NCI-H2107 treated with DMSO at 0.1 percent for 48 hours (cell line): ENCODE results near the gene SAMD15.
"Not testable (repeated sequence)": the region's sequence is repeated elsewhere in the genome, so short reads cannot be mapped to it uniquely, and the experiment has no call there.

ENCODE experiments used
- DNase-seq: peaks from one replicate; lab custom pipeline; 2025; ENCODE audit not compliant: unreplicated experiment; lab: John Stamatoyannopoulos, UW

The SAMD15 gene

DNA sequence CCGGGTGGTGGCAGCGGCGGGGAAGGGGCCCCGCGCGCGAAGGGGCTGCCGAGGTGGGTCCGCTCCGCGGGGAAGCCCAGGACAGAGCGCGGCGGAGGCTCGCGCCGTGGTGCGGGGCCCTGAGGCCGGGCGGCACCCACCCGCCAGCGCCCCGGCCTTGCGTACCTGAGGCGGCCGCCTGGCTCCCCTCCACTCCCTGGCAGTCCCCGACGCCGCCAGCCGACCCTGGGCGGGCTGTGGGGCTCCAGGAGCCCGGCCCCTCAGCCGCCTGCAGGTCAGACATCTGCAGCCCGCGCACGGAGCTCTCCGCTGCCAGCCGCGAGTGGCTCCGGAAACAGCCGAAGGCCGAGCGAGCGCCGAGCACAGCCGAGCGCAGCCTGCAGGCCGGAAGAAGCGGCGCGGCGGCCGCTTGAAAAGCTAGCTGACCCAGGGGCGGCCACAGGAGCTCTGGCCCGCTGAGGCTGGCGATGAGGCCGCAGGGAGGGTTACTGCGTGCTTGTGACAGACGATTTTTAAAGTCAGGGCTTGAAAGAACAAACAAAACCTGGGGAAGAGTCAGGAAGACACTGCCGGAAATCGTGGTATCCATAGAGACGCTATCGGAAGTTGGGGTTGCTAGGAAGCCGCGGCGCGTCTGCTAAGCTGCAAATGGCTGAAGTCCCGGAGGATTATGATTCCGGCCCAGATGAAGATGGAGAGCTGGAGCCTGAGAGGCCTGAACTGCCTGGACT, at the start of gene SAMD15, which contains the start of gene TMED8:
Gene SAMD15 (plus strand): TSS at position 609 of the 731 bp plus-strand sequence. CDS start 40 bp downstream, at position 649.
Gene TMED8 (minus strand): TSS at position 324 of the 731 bp plus-strand sequence. CDS start 41 bp downstream, at position 283.
- DNase-seq: peak; percentile 78

DNA sequence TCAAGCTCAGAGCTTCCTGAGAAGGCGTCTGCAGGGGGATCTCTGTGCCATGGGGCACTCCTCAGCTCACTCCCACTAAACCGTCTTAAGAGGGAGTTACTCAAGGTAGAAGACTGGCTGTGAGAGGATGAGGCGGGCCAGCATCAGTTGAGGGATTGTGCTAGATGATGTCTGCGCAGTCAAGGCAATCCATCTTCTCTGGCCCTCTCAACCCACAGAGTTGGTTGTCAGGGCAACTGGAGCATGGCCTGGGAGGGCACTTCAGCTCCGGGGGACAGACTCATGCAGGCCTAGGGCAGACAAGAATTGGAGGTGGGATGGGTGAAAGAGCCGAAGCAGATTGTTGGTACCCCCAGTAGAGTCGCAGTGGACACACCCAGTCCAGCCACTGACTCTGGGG, 47.3 kb upstream of the SAMD15 start:
- no peak for DNase-seq

DNA sequence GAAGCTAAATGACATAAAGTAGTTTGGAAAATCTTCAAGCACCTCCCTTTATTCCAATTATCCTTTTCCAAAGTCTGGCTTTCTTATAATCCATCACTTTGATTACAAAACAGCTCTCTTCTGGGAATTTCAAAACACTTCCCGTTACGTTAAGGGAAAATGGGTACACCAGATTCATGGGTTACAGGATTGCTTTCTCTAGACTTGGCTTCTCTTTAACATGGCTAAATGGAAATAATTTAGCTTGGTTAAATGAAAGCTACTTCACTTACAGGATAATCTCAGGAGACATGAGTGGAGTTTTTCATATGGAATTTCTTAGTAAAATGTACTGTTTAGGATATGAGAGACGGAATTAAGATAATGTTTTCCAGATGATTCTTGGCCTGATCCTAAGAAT, 41.6 kb upstream of the SAMD15 start:
- no peak for DNase-seq

DNA sequence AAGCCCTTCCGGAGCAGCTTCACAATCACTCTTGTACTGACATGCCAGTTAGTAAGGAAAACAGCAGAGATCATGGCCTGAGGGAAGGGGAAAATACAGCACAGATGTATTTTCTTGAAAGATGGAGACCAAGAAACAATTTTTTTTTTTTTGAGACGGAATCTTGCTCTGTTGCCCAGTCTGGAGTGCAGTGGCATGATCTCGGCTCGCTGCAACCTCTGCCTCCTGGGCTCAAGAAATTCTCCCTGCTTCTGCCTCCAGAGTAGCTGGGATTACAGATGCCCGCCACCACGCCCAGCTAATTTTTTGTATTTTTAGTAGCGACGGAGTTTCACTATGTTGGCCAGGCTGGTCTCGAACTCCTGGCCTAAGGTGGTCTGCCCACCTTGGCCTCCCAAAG, 39.9 kb upstream of the SAMD15 start:
- not testable (repeated sequence) for DNase-seq

DNA sequence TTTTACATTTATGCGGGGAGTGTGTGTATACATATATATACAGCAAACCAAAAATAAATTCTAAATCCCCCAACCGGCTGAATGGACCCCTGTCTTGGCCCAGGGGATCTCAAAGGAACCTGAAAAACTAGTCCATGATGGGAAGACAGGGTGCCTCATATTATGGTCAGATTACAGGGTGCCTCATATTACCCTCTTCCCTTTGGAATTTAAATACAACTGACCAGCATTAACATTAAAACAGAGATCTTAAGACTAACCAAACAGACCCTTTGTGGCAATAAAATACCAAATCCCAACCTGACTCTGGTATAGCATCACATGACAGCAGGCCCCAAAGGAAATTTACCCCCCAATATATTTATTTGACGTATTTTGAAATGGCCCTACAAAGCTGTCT, 39.3 kb upstream of the SAMD15 start:
- no peak for DNase-seq

DNA sequence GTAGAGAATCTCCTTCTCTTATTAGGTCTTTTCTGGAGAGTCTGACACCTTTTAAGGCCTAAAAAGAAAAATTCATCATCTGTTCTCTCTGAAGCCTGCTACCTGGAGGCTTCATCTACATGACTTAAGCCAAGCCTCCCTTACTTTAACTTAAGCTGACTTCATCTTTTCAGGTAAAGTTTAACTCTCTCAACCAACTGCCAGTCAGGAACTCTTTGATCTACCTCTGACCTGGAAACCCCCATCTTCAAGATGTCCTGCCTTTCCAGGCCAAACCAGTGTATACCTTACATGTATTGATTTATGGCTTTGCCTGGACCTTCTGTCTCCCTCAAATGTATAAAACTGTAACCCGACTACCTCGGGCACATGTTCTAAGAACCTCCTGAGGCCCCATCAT, 38.9 kb upstream of the SAMD15 start:
- DNase-seq: no peak

DNA sequence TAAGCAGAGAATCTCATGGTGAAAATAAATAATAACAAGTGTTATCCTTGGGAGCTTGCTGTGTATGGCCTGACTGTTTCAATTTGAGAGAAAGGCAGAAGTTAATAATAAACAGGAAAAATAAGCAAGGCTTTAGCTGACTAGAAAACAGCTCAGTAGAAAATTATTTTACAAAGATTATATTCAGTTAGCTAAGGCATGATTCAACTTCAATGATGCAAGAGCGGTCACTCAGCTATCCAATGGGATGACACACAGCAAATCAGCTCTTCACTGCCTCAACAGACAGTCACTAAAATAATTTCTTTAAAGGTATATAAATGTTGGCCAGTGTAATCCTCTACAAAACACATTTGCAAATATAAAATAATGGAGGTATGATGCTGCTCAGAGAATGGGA, 37.8 kb upstream of the SAMD15 start:
- DNase-seq: no peak

DNA sequence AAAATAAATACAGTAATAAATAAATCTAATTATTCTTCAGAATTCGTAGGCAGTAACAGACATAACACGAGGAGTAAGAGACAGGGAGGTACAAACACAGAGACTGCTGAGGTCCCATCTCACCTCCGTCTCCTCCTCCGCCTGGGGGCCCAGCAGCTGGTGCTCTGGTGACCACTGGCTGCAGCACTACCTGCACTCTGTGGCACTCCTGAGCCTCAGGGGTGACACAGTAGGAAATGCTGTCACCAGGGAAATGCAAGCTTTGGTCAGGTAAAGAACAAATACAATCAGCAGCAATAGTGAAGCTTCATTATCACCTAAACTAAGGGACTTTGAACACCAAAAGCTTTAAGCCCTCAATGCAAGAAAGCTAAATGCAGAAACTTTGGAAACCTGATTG, 36.8 kb upstream of the SAMD15 start:
- no peak for DNase-seq

DNA sequence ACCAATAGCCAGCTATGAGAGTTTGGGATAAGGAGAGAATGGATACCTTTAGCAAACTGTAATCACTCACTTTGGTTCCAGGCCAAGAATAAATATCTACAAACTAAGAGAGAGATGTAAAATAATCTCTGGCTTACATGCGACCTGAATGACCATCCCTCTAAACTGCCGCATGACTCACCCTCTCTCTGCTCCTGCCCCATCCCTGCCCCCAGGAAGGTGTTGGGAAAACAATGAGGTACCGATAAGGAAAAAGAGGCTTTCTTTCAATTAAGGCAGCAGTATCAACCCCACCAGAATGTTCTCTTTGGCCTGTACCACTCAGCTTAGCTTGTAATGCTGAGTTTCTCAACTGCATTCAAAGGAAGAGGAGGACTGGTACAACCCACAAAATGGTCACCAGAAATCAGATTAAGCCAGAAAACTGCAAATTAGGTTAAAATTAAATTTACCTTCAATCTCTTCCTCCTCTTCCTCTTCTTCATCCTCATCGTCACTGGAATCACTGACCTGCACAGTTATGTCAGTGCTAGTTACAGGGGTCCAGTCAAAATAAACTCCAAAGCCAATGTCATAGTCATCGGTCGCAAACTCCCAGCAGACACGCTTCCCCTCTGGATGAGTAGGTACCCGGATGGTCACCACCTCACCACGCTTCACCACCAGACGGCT, 34.3 kb upstream of the SAMD15 start:
- no peak for DNase-seq

DNA sequence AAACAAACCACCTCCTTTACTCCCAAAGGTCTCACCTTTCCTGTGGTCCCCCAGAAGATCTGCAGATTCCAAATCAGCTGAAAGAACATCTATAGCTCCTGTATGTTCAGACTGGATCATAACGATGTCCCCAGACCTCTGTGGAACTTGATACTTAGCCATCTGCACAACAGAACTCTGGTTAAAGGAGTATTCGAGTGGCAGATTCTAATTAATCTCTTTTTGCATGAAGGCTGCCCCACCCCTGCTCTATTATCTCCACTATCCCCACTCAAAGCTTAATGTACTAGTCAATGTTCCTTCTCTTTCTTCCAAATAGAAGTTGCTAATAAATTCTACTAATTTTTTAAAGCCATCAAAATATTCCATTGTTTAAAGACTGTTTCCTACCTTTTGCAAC, 33.5 kb upstream of the SAMD15 start:
- peak; percentile 60 for DNase-seq

DNA sequence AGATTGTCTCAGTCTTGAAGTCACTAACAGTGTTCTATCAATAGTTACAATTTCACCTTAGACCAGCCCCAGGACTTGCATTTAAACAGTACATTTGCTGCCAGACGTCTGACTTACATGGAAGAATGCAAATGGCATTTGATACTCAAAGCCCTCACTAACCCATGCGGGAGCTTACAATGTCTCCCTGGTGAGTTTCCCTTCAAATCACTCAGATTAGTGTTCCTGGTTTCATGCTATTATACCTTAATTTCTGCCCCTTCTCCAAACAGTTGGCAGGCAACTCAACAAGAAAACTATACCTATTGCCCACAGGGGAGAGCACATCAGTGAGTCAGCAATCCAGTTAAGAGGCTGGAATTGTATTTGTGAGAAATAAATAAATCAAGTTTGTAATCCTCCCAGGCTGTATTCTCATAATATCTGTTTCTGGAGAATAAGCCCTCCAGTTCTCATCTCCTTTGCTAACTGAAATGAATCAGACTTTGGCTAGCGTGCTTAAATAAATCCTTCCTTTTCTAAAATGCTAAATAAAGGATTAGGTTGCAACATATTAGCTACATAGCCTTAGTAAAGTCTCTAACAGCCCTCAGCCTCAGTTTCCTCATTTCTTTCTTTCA, 32.7 kb upstream of the SAMD15 start:
- DNase-seq: peak; percentile 52

DNA sequence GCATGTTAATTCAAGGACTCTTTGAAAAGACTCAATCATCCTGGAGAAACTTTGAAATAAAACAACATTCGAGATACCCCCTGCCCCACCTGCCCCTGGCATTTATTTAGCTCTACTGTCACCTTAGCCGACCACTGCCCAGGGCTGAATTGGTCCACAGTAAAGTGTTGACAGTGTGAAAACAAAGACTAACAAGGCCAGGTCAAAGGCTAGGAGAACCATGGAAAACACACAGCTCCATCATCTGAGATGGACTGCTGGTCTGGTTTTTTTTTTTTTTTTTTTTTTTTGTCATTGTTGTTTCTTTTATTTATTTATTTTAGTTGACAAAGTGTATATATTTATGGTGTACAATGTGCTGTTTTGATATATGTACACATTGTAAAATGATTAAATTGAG, 30.7 kb upstream of the SAMD15 start:
- DNase-seq: no peak

DNA sequence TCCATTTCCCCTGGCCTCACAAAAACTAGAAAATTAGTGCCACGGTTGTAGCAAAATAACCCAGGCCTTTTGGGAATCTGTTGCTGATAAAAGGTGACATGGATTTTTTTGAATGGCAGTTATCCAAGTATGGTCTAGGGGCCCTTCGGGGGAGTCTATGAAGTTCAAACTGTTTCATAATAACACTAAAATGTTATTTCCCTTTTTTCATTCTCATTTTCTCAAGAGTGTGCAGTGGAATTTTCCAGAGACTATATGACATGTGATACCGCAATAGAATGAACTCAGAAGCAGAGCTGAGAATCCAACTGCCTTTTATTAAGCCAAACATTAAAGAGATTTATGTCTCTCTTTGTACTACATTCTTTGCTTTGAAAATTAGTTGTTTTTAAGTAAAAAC, 29.4 kb upstream of the SAMD15 start:
- DNase-seq: no peak

DNA sequence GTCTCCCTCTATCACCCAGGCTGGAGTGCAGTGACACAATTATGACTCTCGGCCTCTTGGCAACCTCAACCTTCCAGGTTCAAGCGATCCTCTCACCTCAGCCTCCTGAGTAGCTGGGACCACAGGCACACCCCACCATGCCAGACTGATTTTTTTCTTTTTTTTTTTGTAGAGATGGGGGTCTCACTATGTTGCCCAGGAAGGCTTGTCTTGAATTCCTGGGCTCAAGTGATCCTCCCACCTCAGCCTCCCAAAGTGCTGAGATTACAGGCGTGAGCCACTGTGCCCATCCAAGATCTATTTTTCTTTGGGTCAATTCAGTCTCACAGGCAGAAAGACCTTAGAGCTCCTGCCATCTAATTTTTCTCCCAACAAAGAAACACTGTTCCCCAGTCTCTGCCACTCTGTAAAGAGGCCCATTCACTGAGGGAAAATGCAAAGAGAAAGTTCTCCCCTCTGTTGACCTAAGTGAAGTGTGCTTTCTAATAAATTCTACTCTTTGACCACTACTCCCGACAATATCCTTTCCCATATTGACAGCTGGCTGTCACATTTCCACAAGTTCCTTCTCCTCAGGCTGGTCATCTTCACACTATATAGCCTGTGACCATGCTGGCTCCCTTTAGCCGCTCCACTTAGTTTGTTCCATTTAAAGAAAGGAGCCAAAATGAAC, 23.6 kb upstream of the SAMD15 start:
- no peak for DNase-seq

DNA sequence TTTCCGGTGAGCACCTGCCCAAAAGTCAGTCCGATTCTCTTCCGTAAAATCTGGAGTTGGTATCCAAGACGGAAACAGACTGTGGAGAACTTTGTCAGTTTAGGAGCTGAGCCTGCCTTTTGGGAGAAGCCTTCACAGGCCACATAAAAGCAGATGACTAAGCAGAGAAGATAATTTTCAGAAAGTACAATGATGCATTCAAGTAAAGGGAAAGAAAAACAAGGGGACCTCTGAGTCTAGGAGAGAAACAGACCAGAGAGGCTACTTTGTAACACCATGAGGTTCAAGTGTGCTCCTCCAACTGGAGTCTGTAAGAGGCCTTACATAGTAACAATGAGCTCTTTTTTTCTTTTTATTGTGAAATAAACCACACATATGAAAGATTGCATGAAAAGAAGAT, 21.4 kb upstream of the SAMD15 start:
- DNase-seq: no peak

DNA sequence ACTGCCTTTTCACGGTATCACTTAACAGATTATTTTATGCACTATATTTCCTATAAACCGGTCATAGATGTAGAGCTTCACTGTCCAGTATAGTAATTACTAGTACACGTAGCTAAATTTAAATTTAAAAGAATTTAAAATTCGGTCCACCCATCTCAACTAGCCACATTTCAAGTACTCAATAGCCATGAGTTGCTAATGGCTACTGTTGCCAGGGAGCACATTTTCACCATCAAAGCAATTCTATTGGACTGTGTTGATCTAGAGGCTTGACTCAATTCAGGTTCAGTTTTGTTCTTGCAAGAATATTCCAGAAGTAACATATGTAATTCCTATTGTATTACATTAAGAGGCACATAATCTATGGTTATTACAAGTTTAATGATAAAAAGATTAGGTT, 20.3 kb upstream of the SAMD15 start:
- DNase-seq: no peak

DNA sequence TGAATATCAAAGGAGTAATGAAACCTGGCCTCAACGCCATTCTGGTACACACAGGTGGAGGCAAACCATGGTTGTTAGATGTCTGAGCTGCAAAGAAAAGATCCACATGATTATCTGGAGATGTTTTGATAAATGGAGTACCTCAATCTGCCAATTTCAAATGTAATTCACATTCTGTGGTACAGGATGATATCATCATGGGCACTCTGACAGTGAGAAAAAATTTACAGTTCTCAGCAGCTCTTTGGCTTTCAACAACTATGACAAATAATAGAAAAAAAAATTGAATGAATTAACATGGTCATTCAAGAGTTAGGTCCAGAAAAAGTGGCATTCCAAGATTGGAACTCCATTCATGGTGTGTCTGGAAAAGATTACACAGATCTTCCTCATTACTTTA, 17.6 kb upstream of the SAMD15 start:
- no peak for DNase-seq

DNA sequence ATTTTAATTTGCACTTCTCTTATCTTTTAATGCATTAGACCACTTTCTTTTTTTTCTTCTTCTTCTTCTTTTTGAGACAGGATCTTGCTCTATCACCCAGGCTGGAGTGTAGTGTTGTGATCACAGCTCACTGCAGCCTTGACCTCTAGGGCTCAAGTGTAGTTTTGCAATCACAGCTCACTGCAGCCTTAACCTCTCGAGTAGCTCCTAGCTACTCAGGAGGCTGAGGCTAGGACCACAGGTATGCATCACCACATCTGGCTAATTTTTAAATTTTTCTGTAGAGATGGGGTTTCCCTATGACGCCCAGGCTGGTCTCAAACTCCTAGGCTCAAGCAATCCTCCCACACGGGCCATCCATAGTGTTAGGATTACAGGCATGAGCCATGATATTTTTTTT, 13.0 kb upstream of the SAMD15 start:
- no peak for DNase-seq

DNA sequence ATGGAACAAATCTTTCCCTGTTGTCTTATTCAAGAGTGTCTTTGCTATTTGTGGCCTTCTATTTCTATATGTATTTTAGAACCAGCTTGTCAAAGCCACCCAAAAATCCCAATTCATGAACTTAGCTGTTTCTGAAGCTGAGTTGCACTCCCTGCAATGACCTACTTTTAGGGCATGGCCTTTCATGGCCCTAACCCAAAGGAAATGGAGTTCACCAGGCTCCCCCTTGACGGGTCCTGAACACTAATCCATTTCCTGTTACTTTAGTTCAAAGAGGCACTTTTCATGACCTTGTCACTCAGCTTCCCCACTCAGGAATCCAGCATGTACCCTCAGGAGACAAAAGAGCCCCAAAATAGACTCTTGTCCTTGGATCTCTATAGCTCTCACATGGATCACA, 7.9 kb upstream of the SAMD15 start:
- DNase-seq: no peak

DNA sequence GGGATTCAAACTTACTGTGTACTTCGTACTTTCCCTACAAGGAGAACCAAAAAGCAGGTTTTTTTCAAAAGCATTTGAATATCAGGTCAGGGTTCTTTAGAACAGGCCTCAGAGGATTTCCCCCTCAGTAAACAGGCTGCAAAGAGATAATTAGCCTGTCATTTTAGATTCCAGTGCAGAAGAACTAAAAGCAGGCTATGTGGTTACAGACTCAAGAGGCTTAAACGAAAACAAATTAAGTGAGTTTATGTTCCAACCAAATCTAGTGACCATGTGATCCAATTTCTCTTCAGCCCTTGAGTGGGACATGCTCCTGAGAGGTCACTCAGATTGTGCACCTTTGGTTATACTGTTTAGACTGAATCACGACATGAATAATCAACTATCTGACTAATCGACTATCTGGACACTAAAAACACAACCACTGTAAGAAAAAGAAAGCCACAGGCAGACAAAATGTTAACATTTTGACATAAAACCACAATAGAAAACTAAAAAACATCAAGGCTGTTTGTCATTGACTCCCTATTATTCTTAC, 4.8 kb upstream of the SAMD15 start:
- DNase-seq: peak; percentile 55

DNA sequence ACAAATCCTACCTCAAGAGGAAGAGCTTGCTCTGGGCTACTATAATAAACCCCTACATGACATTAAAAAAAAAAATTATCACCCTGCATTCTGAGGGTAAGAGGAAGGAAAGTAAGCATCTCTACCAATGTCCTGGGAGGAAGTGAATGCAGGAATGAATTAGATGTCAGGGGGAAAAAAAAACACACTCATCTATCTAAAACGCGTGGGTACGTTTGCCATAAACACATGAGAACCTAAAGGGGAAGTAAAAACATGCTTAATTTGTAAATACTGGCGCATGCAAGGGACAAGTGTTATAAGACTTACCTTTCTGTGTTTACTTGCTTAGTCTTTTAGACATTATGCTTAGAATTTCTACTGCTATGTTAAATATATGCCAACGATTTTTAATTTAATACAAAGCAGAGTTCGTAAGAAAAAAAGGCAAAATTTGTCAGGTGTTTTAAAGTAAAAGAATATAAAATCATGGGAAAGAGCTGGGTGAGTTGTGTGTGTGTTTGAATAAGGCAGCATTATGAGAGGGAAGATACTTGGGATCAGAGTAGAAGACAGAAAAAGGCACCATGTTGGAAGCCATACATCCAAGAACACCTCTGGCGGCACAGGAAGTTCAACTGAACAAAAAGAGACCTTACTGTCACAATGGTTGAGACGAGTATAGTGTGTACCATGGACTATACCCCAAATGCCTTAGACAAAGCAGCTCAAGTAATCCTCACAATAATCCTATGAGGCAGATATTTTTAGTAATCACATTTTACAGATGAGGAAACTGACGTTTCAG, 1.8 kb upstream of the SAMD15 start:
- DNase-seq: no peak
